Breast epithelium (tissue), 4 donors: ENCODE data around the gene NKX2-2. TPM values are rescaled to one million over a fixed set of nuclear protein-coding genes. Genes with fewer than 3 reads are reported as not detected.

Experiments
- DNase-seq, 2 donors: peaks; one replicate each; pipeline ENCODE4 v3.0.0-alpha.2; 2019; ENCODE audit warnings: low spot score in 2 of 2
- H3K27ac ChIP-seq, 2 donors: fragments of 200-600 bp; sonication (generic) in 1 of 2; one replicate each; pipeline ENCODE4 v1.5.1; 2016 to 2019; ENCODE audit warnings: mild to moderate bottlenecking in 1 of 2
- H3K27me3 ChIP-seq, 2 donors: fragments of 200-600 bp; sonication (generic) in 1 of 2; one replicate each; pipeline versions ENCODE4 v1.5.1 to v1.6.0; 2017 to 2019; ENCODE audit warnings: control low read depth in 1 of 2, mild to moderate bottlenecking in 1 of 2
- H3K36me3 ChIP-seq: fragments of 200-600 bp; one replicate; pipeline ENCODE4 v1.5.1; 2019
- H3K4me1 ChIP-seq, 2 donors: fragments of 200-600 bp; sonication (generic); one replicate each; pipeline ENCODE4 v1.5.1; 2016 to 2019; ENCODE audit warnings: control low read depth in 1 of 2
- H3K4me3 ChIP-seq, 3 donors: fragments of 200-600 bp; sonication (generic); 1 replicate in 2 of 3; 2 replicates in 1 of 3; pipeline ENCODE4 v1.5.1; 2016 to 2019; ENCODE audit warnings: mild to moderate bottlenecking in 3 of 3, moderate library complexity in 2 of 3
- H3K9me3 ChIP-seq, 2 donors: fragments of 200-600 bp; sonication (generic) in 1 of 2; one replicate each; pipeline ENCODE4 v1.5.1; 2016 to 2019; ENCODE audit warnings: control low read depth in 1 of 2
- POLR2A ChIP-seq: fragments of 450-650 bp; IDR thresholded peaks from one replicate; pipeline ENCODE4 v1.6.1; 2016; ENCODE audit warnings: antibody characterized with exemption, mild to moderate bottlenecking, moderate library complexity
- POLR2AphosphoS5 ChIP-seq, 3 donors: sonication (generic); formaldehyde crosslinking; IDR thresholded peaks; one replicate each; pipeline ENCODE4 v1.6.1; 2017; ENCODE audit warnings: antibody characterized with exemption in 3 of 3
- intact Hi-C: fragments of 100-400 bp; cut with DNase I; formaldehyde crosslinking; loops from one replicate; pipeline ENCODE4 v1.15.1; 2023; ENCODE audit warnings: low total_unique reads
- total RNA-seq, 3 donors: library from RNA; depleted of rRNA; stranded (reverse); fragments of >200 nt; gene quantifications; one replicate each; pipeline ENCODE4 v1.1.0, GENCODE V29; 2016
- TF ChIP-seq, protein P1 (sequence below), 3 donors: fragments of 450-650 bp; IDR thresholded peaks; one replicate each; pipeline ENCODE4 v1.5.1; 2016 to 2017; ENCODE audit warnings: antibody characterized with exemption in 3 of 3, mild to moderate bottlenecking in 3 of 3, moderate library complexity in 3 of 3

NKX2-2 gene
- total RNA-seq, 3 donors from 2014 or later, result not detected

DNA sequence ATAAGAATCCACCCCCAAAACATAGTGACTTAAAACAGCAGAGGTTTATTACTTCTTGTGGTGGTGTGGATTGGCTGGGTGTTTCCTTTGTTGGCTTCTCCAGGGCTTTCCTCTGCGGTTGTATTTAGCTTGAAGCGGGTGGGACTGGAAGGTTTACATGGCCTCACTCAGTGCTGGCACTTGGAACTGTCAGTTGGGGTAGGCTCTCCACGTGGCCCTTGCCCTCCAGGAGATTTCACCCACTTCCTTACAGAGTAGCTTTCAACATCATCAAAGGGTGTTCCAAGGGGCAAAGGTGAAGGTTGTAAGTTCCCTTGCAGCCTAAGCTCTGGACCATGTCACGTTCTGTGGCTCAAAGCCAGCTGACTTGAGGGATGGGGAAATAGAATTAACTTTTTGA lies 32.5 kb upstream of the NKX2-2 start:
- Histone ChIP-seq H3K27ac (no peak overlapping the region), H3K27me3 (peaks cover 0 to 8% of the 10 kb centered on the region in 2 donors)

DNA sequence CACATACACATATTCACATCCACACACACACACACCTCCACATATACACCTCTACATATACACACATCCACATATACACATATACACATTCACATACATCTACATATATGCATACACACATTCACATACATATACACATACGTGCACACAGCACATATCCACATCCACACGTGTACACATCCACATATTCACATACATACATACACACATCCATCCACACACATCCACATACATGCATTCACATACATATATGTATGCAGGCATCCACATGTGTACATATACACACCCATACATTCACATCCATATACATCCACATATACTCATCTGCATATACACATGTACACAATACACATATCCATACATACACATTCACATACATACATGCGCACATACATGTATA lies 25.6 kb upstream of the NKX2-2 start:
- TF ChIP-seq, protein P1, sequence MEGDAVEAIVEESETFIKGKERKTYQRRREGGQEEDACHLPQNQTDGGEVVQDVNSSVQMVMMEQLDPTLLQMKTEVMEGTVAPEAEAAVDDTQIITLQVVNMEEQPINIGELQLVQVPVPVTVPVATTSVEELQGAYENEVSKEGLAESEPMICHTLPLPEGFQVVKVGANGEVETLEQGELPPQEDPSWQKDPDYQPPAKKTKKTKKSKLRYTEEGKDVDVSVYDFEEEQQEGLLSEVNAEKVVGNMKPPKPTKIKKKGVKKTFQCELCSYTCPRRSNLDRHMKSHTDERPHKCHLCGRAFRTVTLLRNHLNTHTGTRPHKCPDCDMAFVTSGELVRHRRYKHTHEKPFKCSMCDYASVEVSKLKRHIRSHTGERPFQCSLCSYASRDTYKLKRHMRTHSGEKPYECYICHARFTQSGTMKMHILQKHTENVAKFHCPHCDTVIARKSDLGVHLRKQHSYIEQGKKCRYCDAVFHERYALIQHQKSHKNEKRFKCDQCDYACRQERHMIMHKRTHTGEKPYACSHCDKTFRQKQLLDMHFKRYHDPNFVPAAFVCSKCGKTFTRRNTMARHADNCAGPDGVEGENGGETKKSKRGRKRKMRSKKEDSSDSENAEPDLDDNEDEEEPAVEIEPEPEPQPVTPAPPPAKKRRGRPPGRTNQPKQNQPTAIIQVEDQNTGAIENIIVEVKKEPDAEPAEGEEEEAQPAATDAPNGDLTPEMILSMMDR (IDR thresholded peaks at IDR 0.05), result no peak
- TF ChIP-seq POLR2A, result no peak
- TF ChIP-seq POLR2AphosphoS5 (IDR thresholded peaks at IDR 0.05), result no peak
- Histone ChIP-seq H3K27me3 (peaks cover 0 to 26% of the 10 kb centered on the region in 2 donors), H3K4me3 (no peak overlapping the region), H3K36me3 (no peaks in the 10 kb centered on the region), H3K4me1 (no peaks in the 10 kb centered on the region), H3K27ac (no peak overlapping the region), H3K9me3 (no peaks in the 10 kb centered on the region)
- DNase-seq, result no peak
- intact Hi-C loops, result no loop called here

More for the DNA sequence above, 32.5 kb upstream of the NKX2-2 start:
- intact Hi-C loops, result no loop called here
- Histone ChIP-seq H3K36me3 (no peaks in the 10 kb centered on the region), H3K4me3 (no peak overlapping the region), H3K9me3 (no peaks in the 10 kb centered on the region), H3K4me1 (no peaks in the 10 kb centered on the region)
- no peak for DNase-seq
- TF ChIP-seq POLR2AphosphoS5 (IDR thresholded peaks at IDR 0.05) (no peak), POLR2A (no peak)
- TF ChIP-seq, protein P1 (IDR thresholded peaks at IDR 0.05), result no peak

DNA sequence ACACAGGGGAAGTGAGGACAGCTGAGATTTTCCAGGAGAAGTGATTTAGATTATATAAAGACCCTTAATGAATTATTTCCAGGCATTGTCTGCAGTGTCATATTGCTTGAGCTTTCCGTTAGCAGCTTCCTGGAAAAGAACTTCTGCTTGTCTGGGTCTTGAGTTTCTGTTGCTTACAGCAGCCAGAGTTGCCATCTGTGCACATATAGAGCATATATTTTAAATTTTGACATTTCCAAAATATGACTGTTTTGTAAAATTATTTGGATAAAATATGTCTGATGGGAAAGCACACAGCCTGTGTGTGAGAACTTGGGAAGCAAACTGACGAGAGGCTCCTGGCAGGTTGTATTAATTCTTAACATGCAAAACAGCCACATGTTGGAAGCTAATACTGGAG lies 21.0 kb upstream of the NKX2-2 start:
- TF ChIP-seq POLR2AphosphoS5 (IDR thresholded peaks at IDR 0.05) (no peak), POLR2A (no peak)
- TF ChIP-seq, protein P1 (IDR thresholded peaks at IDR 0.05), result no peak
- Histone ChIP-seq H3K4me3 (no peak overlapping the region), H3K9me3 (no peaks in the 10 kb centered on the region), H3K4me1 (no peaks in the 10 kb centered on the region), H3K36me3 (no peaks in the 10 kb centered on the region), H3K27ac (no peak overlapping the region), H3K27me3 (peaks cover 0 to 26% of the 10 kb centered on the region in 2 donors)
- DNase-seq, result no peak
- intact Hi-C loops, result no loop called here

DNA sequence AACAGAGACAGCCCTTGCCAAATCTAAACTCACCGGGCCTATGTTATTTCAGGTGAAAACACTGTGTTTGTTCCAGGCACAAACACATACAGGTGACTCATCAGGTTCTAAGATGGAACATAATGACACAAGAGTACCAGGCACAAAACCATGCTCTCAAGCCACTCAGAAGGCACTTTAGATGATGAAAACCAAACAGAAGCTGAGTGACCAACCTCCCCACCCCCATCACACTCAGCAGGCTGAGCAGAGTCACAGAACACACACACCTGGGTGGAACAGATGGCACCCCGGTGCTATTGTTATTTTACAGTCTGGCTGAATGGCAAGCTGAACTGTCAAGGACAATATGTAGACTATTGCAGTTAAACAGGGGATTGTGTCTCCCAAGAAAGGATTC lies 20.6 kb upstream of the NKX2-2 start:
- H3K27me3 ChIP-seq, result peaks cover 0 to 24% of the 10 kb centered on the region in 2 donors
- H3K9me3 ChIP-seq, result no peaks in the 10 kb centered on the region
- intact Hi-C loops, result no loop called here
- H3K4me3 ChIP-seq, result no peak overlapping the region
- no peaks in the 10 kb centered on the region for H3K36me3 ChIP-seq
- no peak overlapping the region for H3K27ac ChIP-seq
- no peak for TF ChIP-seq POLR2AphosphoS5 (IDR thresholded peaks at IDR 0.05)
- no peak for TF ChIP-seq POLR2A
- TF ChIP-seq, protein P1 (IDR thresholded peaks at IDR 0.05), result no peak
- DNase-seq, result no peak
- no peaks in the 10 kb centered on the region for H3K4me1 ChIP-seq

DNA sequence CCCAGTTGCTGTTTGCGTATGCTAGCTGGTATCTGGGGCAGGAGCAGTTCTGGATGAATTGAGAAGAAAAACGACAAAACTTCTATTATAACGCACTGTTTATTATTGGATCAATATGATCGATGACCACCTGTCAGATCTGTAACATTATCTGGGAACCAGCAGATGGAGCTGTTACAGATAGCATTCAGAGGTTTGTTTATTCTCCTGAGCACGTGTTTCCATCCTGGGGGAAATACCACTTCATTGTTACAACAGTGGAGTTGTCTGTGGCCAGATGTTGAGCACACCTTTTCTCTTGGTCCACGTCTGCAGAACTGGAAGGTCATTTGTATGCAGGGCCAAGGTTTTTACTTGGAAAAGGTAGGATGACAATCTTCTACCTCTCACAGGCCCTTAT lies 16.0 kb upstream of the NKX2-2 start:
- intact Hi-C loops, result loop anchor here (5.0 kb wide), 1 partner anchor 1168 kb away; no protein-coding TSS in a partner anchor
- Histone ChIP-seq H3K9me3 (no peaks in the 10 kb centered on the region), H3K4me3 (no peak overlapping the region), H3K36me3 (no peaks in the 10 kb centered on the region), H3K4me1 (no peaks in the 10 kb centered on the region), H3K27ac (no peak overlapping the region), H3K27me3 (peaks cover 0 to 15% of the 10 kb centered on the region in 2 donors)
- DNase-seq, result no peak
- no peak for TF ChIP-seq POLR2AphosphoS5 (IDR thresholded peaks at IDR 0.05)
- TF ChIP-seq, protein P1 (IDR thresholded peaks at IDR 0.05), result no peak
- no peak for TF ChIP-seq POLR2A
